ENCODE results near the gene CLN6.

The CLN6 gene

GRCh38 chr15:68186671-68187397 lies 42.7 kb downstream of the CLN6 start:
- peaks cover 40% of the 10 kb centered on the region for H3K4me1 ChIP-seq (ENCODE audit: low read length)
- no peaks in the 10 kb centered on the region for H3K9me3 ChIP-seq (ENCODE audit: insufficient read depth, low read length)
- no peak overlapping the region for H3K9ac ChIP-seq (ENCODE audit: low read length)
- no peak overlapping the region for H3K4me3 ChIP-seq (ENCODE audit: low read length)
- H3K27ac ChIP-seq (ENCODE audit: low read length): no peak overlapping the region
- TF ChIP-seq, protein P1, sequence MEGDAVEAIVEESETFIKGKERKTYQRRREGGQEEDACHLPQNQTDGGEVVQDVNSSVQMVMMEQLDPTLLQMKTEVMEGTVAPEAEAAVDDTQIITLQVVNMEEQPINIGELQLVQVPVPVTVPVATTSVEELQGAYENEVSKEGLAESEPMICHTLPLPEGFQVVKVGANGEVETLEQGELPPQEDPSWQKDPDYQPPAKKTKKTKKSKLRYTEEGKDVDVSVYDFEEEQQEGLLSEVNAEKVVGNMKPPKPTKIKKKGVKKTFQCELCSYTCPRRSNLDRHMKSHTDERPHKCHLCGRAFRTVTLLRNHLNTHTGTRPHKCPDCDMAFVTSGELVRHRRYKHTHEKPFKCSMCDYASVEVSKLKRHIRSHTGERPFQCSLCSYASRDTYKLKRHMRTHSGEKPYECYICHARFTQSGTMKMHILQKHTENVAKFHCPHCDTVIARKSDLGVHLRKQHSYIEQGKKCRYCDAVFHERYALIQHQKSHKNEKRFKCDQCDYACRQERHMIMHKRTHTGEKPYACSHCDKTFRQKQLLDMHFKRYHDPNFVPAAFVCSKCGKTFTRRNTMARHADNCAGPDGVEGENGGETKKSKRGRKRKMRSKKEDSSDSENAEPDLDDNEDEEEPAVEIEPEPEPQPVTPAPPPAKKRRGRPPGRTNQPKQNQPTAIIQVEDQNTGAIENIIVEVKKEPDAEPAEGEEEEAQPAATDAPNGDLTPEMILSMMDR (IDR thresholded peaks at IDR 0.05; ENCODE audit: low read depth, low read length): no peak
- H3K27me3 ChIP-seq (ENCODE audit: low read depth, low read length): no peaks in the 10 kb centered on the region
- no peak overlapping the region for H3K4me2 ChIP-seq (ENCODE audit: low read length)
- no peaks in the 10 kb centered on the region; the same call in 1 of the 2 replicates for H3K79me2 ChIP-seq (ENCODE audit: low read length)
- H2AFZ ChIP-seq (ENCODE audit: low read depth, low read length): no peak overlapping the region
- peaks cover 64% of the 10 kb centered on the region for H3K36me3 ChIP-seq (replicated peaks; ENCODE audit: low read depth, low read length)
- no peaks in the 10 kb centered on the region for H4K20me1 ChIP-seq (ENCODE audit: insufficient read depth, low read length)

DNA sequence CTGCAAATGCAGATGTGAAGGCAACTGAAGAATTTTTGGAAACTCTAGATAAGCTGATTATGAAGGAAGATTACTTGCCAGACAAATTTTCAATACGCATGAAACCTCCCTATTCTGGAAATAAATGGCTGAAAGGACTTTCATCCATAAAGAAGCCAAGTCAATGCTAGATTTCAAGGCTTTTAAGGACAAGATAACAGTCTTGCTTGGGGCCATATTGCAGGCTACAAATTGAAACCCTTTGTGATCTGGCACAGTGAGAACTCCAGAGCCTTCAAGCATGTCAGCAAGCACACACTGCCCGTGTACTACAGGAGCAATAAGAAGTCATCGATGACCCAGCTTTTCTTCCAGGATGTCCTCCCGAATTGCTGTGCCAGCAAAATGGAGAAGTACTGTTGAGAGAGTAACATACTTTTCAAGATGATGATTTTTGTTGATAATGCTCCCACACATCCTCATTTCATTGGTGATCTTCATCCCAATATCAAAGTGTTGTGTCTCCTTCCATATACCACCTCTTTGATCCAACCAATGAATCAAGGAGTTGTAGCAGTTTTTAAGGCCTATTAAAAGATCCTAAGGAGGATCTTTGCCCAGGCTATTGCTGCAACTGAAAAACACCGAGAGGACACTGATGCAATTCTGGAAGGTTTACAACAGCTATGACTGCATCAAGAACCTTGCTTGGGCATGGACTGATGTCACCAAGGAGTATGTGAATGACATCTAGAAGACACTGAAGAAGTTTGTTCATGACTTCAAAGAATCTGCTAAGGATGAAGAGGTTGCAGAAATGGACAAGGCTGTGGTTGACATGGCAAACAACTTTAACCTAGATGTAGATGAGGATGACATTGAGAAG lies 44.7 kb downstream of the CLN6 start:
- peaks cover 20% of the 10 kb centered on the region for H3K4me1 ChIP-seq (ENCODE audit: low read length)
- peaks cover 57% of the 10 kb centered on the region for H3K36me3 ChIP-seq (replicated peaks; ENCODE audit: low read depth, low read length)
- no peak overlapping the region for H3K4me2 ChIP-seq (ENCODE audit: low read length)
- H3K27me3 ChIP-seq (ENCODE audit: low read depth, low read length): no peaks in the 10 kb centered on the region
- H3K79me2 ChIP-seq (ENCODE audit: low read length): no peaks in the 10 kb centered on the region; the same call in 1 of the 2 replicates
- H3K9me3 ChIP-seq (ENCODE audit: insufficient read depth, low read length): no peaks in the 10 kb centered on the region
- no peak for TF ChIP-seq EZH2phosphoT487 (IDR thresholded peaks at IDR 0.05; ENCODE audit: low read depth)
- TF ChIP-seq, protein P1 (IDR thresholded peaks at IDR 0.05; ENCODE audit: low read depth, low read length): no peak
- no peak overlapping the region for H3K9ac ChIP-seq (ENCODE audit: low read length)
- H2AFZ ChIP-seq (ENCODE audit: low read depth, low read length): no peak overlapping the region
- no peak overlapping the region for H3K27ac ChIP-seq (ENCODE audit: low read length)
- no peaks in the 10 kb centered on the region for H4K20me1 ChIP-seq (ENCODE audit: insufficient read depth, low read length)
- H3K4me3 ChIP-seq (ENCODE audit: low read length): no peak overlapping the region

- no peak overlapping the region for H3K27ac ChIP-seq (ENCODE audit: low read length)
- no peaks in the 10 kb centered on the region for H3K27me3 ChIP-seq (ENCODE audit: low read depth, low read length)
- peaks cover 51% of the 10 kb centered on the region for H3K36me3 ChIP-seq (replicated peaks; ENCODE audit: low read depth, low read length)
- H3K4me2 ChIP-seq (ENCODE audit: low read length): no peak overlapping the region
- no peak for TF ChIP-seq EZH2phosphoT487 (IDR thresholded peaks at IDR 0.05; ENCODE audit: low read depth)
- TF ChIP-seq, protein P1 (IDR thresholded peaks at IDR 0.05; ENCODE audit: low read depth, low read length): no peak
- no peaks in the 10 kb centered on the region for H4K20me1 ChIP-seq (ENCODE audit: insufficient read depth, low read length)
- no peaks in the 10 kb centered on the region for H3K79me2 ChIP-seq (ENCODE audit: low read length)
- peaks cover 9% of the 10 kb centered on the region for H3K4me1 ChIP-seq (ENCODE audit: low read length)
- no peak overlapping the region for H3K4me3 ChIP-seq (ENCODE audit: low read length)
- no peaks in the 10 kb centered on the region for H3K9me3 ChIP-seq (ENCODE audit: insufficient read depth, low read length)
- H2AFZ ChIP-seq (ENCODE audit: low read depth, low read length): no peak overlapping the region
- H3K9ac ChIP-seq (ENCODE audit: low read length): no peak overlapping the region
These were observed 45.8 kb downstream of the CLN6 start for GRCh38 chr15:68183616-68184315.

DNA sequence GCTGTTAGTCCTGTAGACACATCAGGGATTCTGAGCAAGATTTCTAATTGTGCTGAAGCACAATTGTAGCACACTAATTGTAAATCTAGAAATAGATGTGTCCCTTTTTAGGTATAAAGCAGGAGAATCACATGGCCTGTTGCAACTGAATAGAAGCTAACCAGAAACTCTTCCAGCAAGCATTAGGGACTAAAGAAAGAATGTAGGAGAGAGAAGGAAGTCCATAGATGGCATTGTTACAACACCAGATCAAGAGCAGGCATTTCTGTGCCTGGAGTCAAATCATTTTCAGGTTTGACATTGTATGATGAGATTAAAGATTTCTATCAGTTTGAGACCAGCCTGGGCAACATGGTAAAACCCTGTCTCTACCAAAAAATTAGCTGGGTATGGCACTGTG lies 51.8 kb downstream of the CLN6 start:
- Histone ChIP-seq H3K79me2 (ENCODE audit: low read length) (no peaks in the 10 kb centered on the region), H3K9ac (ENCODE audit: low read length) (no peak overlapping the region), H4K20me1 (ENCODE audit: insufficient read depth, low read length) (no peaks in the 10 kb centered on the region), H3K4me2 (ENCODE audit: low read length) (no peak overlapping the region), H2AFZ (ENCODE audit: low read depth, low read length) (no peak overlapping the region), H3K27me3 (ENCODE audit: low read depth, low read length) (no peaks in the 10 kb centered on the region), H3K27ac (ENCODE audit: low read length) (no peak overlapping the region), H3K4me3 (ENCODE audit: low read length) (no peak overlapping the region), H3K9me3 (ENCODE audit: insufficient read depth, low read length) (no peaks in the 10 kb centered on the region), H3K4me1 (ENCODE audit: low read length) (no peaks in the 10 kb centered on the region), H3K36me3 (replicated peaks; ENCODE audit: low read depth, low read length) (peaks cover 40% of the 10 kb centered on the region)
- TF ChIP-seq EZH2phosphoT487 (IDR thresholded peaks at IDR 0.05; ENCODE audit: low read depth): no peak
- TF ChIP-seq, protein P1 (IDR thresholded peaks at IDR 0.05; ENCODE audit: low read depth, low read length): no peak
